Stimulated activated naive CD8-positive, alpha-beta T cell treated with anti-CD3 and anti-CD28 coated beads, Interleukin-15, Interleukin-2, amounts not matched to agents 100 ng/mL and 50 ng/mL, for 24 hours (primary cell): ENCODE results near the gene UNK.
"Not testable (repeated sequence)": the region's sequence is repeated elsewhere in the genome, so short reads cannot be mapped to it uniquely, and the experiment has no call there.

ENCODE experiments used
- H3K27ac Mint-ChIP-seq: one replicate; pipeline ENCODE4 v1.8.0; 2021; ENCODE audit warnings: mild to moderate bottlenecking, mixed read lengths
- H3K27me3 Mint-ChIP-seq: one replicate; pipeline ENCODE4 v1.8.0; 2021; ENCODE audit warnings: mixed read lengths
- H3K36me3 Mint-ChIP-seq: one replicate; pipeline ENCODE4 v1.8.0; 2021; ENCODE audit warnings: low read depth, mixed read lengths
- H3K4me1 Mint-ChIP-seq: one replicate; pipeline ENCODE4 v1.8.0; 2021; ENCODE audit warnings: low read depth, mixed read lengths
- H3K4me3 Mint-ChIP-seq: one replicate; pipeline ENCODE4 v1.8.0; 2021; ENCODE audit warnings: mild to moderate bottlenecking, mixed read lengths
- H3K9me3 Mint-ChIP-seq: one replicate; pipeline ENCODE4 v1.8.0; 2021; ENCODE audit warnings: mixed read lengths

Gene UNK

GRCh38 chr17:75856062-75856756 lies 71.6 kb downstream of the UNK start:
- Mint-ChIP-seq H3K36me3 (no peaks in the 10 kb centered on the region), H3K9me3 (no peaks in the 10 kb centered on the region), H3K4me3 (no peak overlapping the region), H3K27me3 (no peaks in the 10 kb centered on the region), H3K27ac (peak overlapping the region; percentile 93), H3K4me1 (peaks cover 35% of the 10 kb centered on the region)

GRCh38 chr17:75859358-75859757 lies 74.8 kb downstream of the UNK start:
- not testable (repeated sequence) for H3K9me3 Mint-ChIP-seq, H3K36me3 Mint-ChIP-seq, H3K4me3 Mint-ChIP-seq, H3K27ac Mint-ChIP-seq, H3K27me3 Mint-ChIP-seq
- H3K4me1 Mint-ChIP-seq: peaks cover 33% of the 10 kb centered on the region

- Mint-ChIP-seq H3K9me3 (no peaks in the 10 kb centered on the region), H3K36me3 (no peaks in the 10 kb centered on the region), H3K4me1 (peaks cover 40% of the 10 kb centered on the region), H3K27ac (no peak overlapping the region), H3K27me3 (no peaks in the 10 kb centered on the region), H3K4me3 (no peak overlapping the region)
Measured at GRCh38 chr17:75861927-75862317, 77.3 kb downstream of the UNK start.

- Mint-ChIP-seq H3K9me3 (no peaks in the 10 kb centered on the region), H3K4me1 (peaks cover 23% of the 10 kb centered on the region), H3K36me3 (no peaks in the 10 kb centered on the region), H3K27ac (peak overlapping the region; percentile 68), H3K4me3 (no peak overlapping the region), H3K27me3 (no peaks in the 10 kb centered on the region)
Measured at GRCh38 chr17:75864448-75864871, 79.9 kb downstream of the UNK start.

- H3K36me3 Mint-ChIP-seq, H3K9me3 Mint-ChIP-seq, H3K27me3 Mint-ChIP-seq, H3K4me3 Mint-ChIP-seq: not testable (repeated sequence)
- Mint-ChIP-seq H3K4me1 (peaks cover 18% of the 10 kb centered on the region), H3K27ac (peak overlapping the region; percentile 68)
Measured at GRCh38 chr17:75864887-75865286, 80.3 kb downstream of the UNK start.

- not testable (repeated sequence) for H3K27ac Mint-ChIP-seq, H3K27me3 Mint-ChIP-seq, H3K36me3 Mint-ChIP-seq, H3K4me3 Mint-ChIP-seq, H3K9me3 Mint-ChIP-seq
- peaks cover 18% of the 10 kb centered on the region for H3K4me1 Mint-ChIP-seq
Measured at GRCh38 chr17:75865404-75866188, 81.0 kb downstream of the UNK start.

- not testable (repeated sequence) for H3K36me3 Mint-ChIP-seq, H3K4me3 Mint-ChIP-seq, H3K27me3 Mint-ChIP-seq, H3K9me3 Mint-ChIP-seq
- H3K4me1 Mint-ChIP-seq: peaks cover 18% of the 10 kb centered on the region
- peak overlapping the region; percentile 11 for H3K27ac Mint-ChIP-seq
Measured at GRCh38 chr17:75868730-75869281, 84.2 kb downstream of the UNK start.

GRCh38 chr17:75869282-75870141 lies 84.9 kb downstream of the UNK start:
- Mint-ChIP-seq H3K36me3 (no peaks in the 10 kb centered on the region), H3K4me1 (peaks cover 11% of the 10 kb centered on the region), H3K27me3 (no peaks in the 10 kb centered on the region), H3K4me3 (no peak overlapping the region), H3K9me3 (no peaks in the 10 kb centered on the region), H3K27ac (no peak overlapping the region)

GRCh38 chr17:75870228-75870627 lies 85.6 kb downstream of the UNK start:
- not testable (repeated sequence) for H3K4me3 Mint-ChIP-seq, H3K4me1 Mint-ChIP-seq, H3K36me3 Mint-ChIP-seq, H3K9me3 Mint-ChIP-seq, H3K27ac Mint-ChIP-seq, H3K27me3 Mint-ChIP-seq

- H3K9me3 Mint-ChIP-seq: no peaks in the 10 kb centered on the region
- H3K36me3 Mint-ChIP-seq: no peaks in the 10 kb centered on the region
- no peak overlapping the region for H3K4me3 Mint-ChIP-seq
- H3K27me3 Mint-ChIP-seq: no peaks in the 10 kb centered on the region
- peaks cover 20% of the 10 kb centered on the region for H3K4me1 Mint-ChIP-seq
- H3K27ac Mint-ChIP-seq: peak overlapping the region; percentile 21
Measured at GRCh38 chr17:75872434-75873351, 88.1 kb downstream of the UNK start.

- no peak overlapping the region for H3K4me3 Mint-ChIP-seq
- H3K27ac Mint-ChIP-seq: no peak overlapping the region
- H3K4me1 Mint-ChIP-seq: peaks cover 23% of the 10 kb centered on the region
- no peaks in the 10 kb centered on the region for H3K36me3 Mint-ChIP-seq
- no peaks in the 10 kb centered on the region for H3K27me3 Mint-ChIP-seq
- H3K9me3 Mint-ChIP-seq: no peaks in the 10 kb centered on the region
Measured at GRCh38 chr17:75873587-75874322, 89.1 kb downstream of the UNK start.

GRCh38 chr17:75874323-75875181 lies 89.9 kb downstream of the UNK start:
- Mint-ChIP-seq H3K4me1 (peaks cover 26% of the 10 kb centered on the region), H3K36me3 (no peaks in the 10 kb centered on the region), H3K4me3 (no peak overlapping the region), H3K9me3 (no peaks in the 10 kb centered on the region), H3K27me3 (no peaks in the 10 kb centered on the region), H3K27ac (no peak overlapping the region)
